NCI-H1436 (cell line): ENCODE results near the gene A2M.

Experiments
- DNase-seq: peaks from one replicate; lab custom pipeline; 2025; lab: John Stamatoyannopoulos, UW

The A2M gene

GRCh38 chr12:9120487-9121184, 4.9 kb upstream of the A2M start:
- no peak for DNase-seq

GRCh38 chr12:9118158-9118557, 2.4 kb upstream of the A2M start:
- no peak for DNase-seq

- no peak for DNase-seq
Measured at GRCh38 chr12:9114946-9115345, 773 bp downstream of the A2M start.

- no peak for DNase-seq
Measured at GRCh38 chr12:9113987-9114309, 1.8 kb downstream of the A2M start.

- DNase-seq = no peak
Measured at GRCh38 chr12:9113296-9113986, 2.3 kb downstream of the A2M start.

GRCh38 chr12:9112076-9112853, 3.5 kb downstream of the A2M start:
- DNase-seq = no peak

GRCh38 chr12:9111525-9111924, 4.2 kb downstream of the A2M start:
- DNase-seq = no peak

GRCh38 chr12:9109737-9110491, 5.8 kb downstream of the A2M start:
- no peak for DNase-seq

GRCh38 chr12:9109213-9109522, 6.6 kb downstream of the A2M start:
- no peak for DNase-seq

- no peak for DNase-seq
Measured at GRCh38 chr12:9108504-9109212, 7.1 kb downstream of the A2M start.

- DNase-seq = no peak
Measured at GRCh38 chr12:9107542-9107873, 8.2 kb downstream of the A2M start.

GRCh38 chr12:9106610-9107541, 8.8 kb downstream of the A2M start:
- DNase-seq = no peak

GRCh38 chr12:9106067-9106466, 9.7 kb downstream of the A2M start:
- no peak for DNase-seq

GRCh38 chr12:9104767-9105423, 10.8 kb downstream of the A2M start:
- DNase-seq = no peak

- no peak for DNase-seq
Measured at GRCh38 chr12:9104087-9104486, 11.6 kb downstream of the A2M start.

- DNase-seq = no peak
Measured at GRCh38 chr12:9103050-9103849, 12.5 kb downstream of the A2M start.

GRCh38 chr12:9101018-9101687, 14.6 kb downstream of the A2M start:
- no peak for DNase-seq

GRCh38 chr12:9099552-9100190, 16.0 kb downstream of the A2M start:
- DNase-seq = no peak
